IMR-90 (cell line): Measurements from ENCODE around the gene FAM174C.

Source experiments
- BHLHE40 ChIP-seq: fragments of 150-350 bp; IDR thresholded peaks from 2 replicates; pipeline ENCODE4 v1.6.1; 2016; ENCODE audit warnings: mild to moderate bottlenecking, low read depth, low read length
- CEBPB ChIP-seq: IDR thresholded peaks from 2 replicates; pipeline ENCODE4 v1.6.1; 2012; ENCODE audit warnings: low read depth, low read length, improper control_type of control experiment
- MAZ ChIP-seq: IDR thresholded peaks from 2 replicates; pipeline ENCODE4 v1.6.1; 2012; ENCODE audit warnings: low read depth, mild to moderate bottlenecking, low read length, improper control_type of control experiment, moderate library complexity, borderline replicate concordance
- MXI1 ChIP-seq: IDR thresholded peaks from 2 replicates; pipeline ENCODE4 v1.6.1; 2012; ENCODE audit warnings: low read depth, mild to moderate bottlenecking, low read length, moderate library complexity, borderline replicate concordance
- POLR2A ChIP-seq: IDR thresholded peaks from 2 replicates; pipeline ENCODE4 v1.6.1; 2012; ENCODE audit warnings: mild to moderate bottlenecking, low read depth, low read length
- RFX5 ChIP-seq: IDR thresholded peaks from 2 replicates; pipeline ENCODE4 v1.8.0; 2012; ENCODE audit warnings: low read depth, mild to moderate bottlenecking, low read length, moderate library complexity
- TF ChIP-seq, protein P1 (sequence below): conservative IDR thresholded peaks from 2 replicates; pipeline ENCODE4 v1.5.1; 2012; ENCODE audit warnings: mild to moderate bottlenecking, low read depth, low read length, improper control_type of control experiment
- TF ChIP-seq, protein P2 (sequence below): fragments of 150-350 bp; IDR thresholded peaks from 2 replicates; pipeline ENCODE4 v1.6.1; 2017; ENCODE audit warnings: mild to moderate bottlenecking, antibody characterized with exemption, low read length, low read depth
- TF ChIP-seq, protein P3 (sequence below): fragments of 150-350 bp; IDR thresholded peaks from 2 replicates; pipeline ENCODE4 v1.6.1; 2016; ENCODE audit warnings: low read depth, mild to moderate bottlenecking, low read length, moderate library complexity, borderline replicate concordance

DNA sequence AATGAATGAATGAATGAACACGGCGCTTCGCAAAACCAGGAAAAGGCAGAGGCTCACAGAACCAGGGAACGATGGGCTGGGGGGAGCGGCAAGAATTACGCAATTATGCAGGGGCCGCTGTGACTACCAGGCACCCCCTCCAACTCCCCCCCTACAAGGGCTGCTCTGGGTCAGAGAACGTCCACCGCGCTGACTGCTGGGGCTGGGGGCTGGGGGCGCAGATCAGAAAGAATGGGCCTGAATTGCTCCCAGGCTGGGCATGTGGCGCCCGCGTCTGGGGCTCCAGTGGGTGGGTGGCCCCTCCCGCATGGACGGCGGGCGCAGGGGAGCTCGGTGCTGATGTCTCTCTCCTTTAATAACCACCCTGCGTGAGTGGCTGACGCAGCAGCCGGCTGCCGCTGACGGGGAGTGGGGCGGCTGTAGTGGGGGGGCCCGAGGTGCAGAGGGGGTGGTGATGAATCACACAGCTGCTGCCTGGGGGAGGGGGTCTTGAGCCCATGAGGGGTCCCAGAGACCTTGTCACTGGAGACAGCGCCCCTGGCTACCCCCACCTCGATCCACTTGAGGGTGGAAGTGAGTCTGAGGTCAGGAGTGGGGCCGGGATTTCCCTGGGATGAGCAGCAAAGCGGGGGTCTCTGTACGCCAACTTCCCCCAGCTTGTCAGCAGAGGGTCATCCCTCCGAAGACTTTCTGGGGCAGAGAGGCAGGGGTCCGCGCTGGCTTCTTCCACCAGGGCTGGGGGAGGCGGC is 7.7 kb upstream of the FAM174C start:
- no peak for TF ChIP-seq RFX5
- TF ChIP-seq, protein P1, sequence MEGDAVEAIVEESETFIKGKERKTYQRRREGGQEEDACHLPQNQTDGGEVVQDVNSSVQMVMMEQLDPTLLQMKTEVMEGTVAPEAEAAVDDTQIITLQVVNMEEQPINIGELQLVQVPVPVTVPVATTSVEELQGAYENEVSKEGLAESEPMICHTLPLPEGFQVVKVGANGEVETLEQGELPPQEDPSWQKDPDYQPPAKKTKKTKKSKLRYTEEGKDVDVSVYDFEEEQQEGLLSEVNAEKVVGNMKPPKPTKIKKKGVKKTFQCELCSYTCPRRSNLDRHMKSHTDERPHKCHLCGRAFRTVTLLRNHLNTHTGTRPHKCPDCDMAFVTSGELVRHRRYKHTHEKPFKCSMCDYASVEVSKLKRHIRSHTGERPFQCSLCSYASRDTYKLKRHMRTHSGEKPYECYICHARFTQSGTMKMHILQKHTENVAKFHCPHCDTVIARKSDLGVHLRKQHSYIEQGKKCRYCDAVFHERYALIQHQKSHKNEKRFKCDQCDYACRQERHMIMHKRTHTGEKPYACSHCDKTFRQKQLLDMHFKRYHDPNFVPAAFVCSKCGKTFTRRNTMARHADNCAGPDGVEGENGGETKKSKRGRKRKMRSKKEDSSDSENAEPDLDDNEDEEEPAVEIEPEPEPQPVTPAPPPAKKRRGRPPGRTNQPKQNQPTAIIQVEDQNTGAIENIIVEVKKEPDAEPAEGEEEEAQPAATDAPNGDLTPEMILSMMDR, result no peak
- peak; percentile 66; the same call in 1 of the 2 replicates for TF ChIP-seq MAZ
- TF ChIP-seq POLR2A, result no peak
- TF ChIP-seq CEBPB, result peak; percentile 85
- TF ChIP-seq, protein P2, sequence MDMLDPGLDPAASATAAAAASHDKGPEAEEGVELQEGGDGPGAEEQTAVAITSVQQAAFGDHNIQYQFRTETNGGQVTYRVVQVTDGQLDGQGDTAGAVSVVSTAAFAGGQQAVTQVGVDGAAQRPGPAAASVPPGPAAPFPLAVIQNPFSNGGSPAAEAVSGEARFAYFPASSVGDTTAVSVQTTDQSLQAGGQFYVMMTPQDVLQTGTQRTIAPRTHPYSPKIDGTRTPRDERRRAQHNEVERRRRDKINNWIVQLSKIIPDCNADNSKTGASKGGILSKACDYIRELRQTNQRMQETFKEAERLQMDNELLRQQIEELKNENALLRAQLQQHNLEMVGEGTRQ, result no peak
- TF ChIP-seq MXI1, result no peak
- 0 out of 2 replicates have a peak, but pooled peaks have one; percentile 14 for TF ChIP-seq BHLHE40
- TF ChIP-seq, protein P3, sequence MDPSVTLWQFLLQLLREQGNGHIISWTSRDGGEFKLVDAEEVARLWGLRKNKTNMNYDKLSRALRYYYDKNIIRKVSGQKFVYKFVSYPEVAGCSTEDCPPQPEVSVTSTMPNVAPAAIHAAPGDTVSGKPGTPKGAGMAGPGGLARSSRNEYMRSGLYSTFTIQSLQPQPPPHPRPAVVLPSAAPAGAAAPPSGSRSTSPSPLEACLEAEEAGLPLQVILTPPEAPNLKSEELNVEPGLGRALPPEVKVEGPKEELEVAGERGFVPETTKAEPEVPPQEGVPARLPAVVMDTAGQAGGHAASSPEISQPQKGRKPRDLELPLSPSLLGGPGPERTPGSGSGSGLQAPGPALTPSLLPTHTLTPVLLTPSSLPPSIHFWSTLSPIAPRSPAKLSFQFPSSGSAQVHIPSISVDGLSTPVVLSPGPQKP, result no peak
